ENCODE data around the gene ASPHD1.

DNA sequence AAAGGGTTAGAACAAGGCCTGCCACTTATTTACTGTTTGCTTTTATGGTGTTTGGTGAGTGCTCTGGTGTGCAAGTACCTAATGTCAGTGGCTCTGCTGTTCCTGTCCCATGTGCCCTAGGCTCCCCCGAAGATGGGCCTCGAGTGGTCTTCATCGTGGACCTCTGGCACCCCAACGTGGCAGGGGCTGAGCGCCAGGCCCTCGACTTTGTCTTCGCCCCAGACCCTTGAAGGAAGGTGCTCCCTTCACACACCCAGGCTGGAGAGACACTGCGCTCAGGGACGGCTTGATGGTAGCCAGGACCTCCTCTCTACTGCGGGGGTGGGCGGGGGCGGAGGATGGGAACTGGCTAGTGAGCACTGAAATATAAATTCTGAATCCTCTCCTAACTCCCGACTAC lies 5.4 kb downstream of the ASPHD1 start:
- TF ChIP-seq, protein P1, sequence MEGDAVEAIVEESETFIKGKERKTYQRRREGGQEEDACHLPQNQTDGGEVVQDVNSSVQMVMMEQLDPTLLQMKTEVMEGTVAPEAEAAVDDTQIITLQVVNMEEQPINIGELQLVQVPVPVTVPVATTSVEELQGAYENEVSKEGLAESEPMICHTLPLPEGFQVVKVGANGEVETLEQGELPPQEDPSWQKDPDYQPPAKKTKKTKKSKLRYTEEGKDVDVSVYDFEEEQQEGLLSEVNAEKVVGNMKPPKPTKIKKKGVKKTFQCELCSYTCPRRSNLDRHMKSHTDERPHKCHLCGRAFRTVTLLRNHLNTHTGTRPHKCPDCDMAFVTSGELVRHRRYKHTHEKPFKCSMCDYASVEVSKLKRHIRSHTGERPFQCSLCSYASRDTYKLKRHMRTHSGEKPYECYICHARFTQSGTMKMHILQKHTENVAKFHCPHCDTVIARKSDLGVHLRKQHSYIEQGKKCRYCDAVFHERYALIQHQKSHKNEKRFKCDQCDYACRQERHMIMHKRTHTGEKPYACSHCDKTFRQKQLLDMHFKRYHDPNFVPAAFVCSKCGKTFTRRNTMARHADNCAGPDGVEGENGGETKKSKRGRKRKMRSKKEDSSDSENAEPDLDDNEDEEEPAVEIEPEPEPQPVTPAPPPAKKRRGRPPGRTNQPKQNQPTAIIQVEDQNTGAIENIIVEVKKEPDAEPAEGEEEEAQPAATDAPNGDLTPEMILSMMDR (optimal IDR thresholded peaks at IDR 0.05 in 1 of 3, IDR thresholded peaks at IDR 0.05 in 1 of 3, conservative IDR thresholded peaks at IDR 0.05 in 1 of 3; ENCODE audit: extremely low read depth in 1 of 3, insufficient read depth in 2 of 3, low read length in 3 of 3): no peak
- no peak for TF ChIP-seq EZH2 (IDR thresholded peaks at IDR 0.05; ENCODE audit: low read length)

Measured in keratinocyte (primary cell).